Body of pancreas (tissue), 4 donors: ENCODE results near the gene POLR3C.

Experiments used
- POLR2A ChIP-seq, 3 donors: fragments of 450-650 bp; IDR thresholded peaks; one replicate each; pipeline ENCODE4 v1.6.1; 2016; ENCODE audit warnings: antibody characterized with exemption in 3 of 3, mild to moderate bottlenecking in 2 of 3
- TF ChIP-seq, protein P1 (sequence below), 7 experiments: fragments of 450-650 bp in 4 of 7; fragments of 200-600 bp in 3 of 7; sonication (generic) in 3 of 7; IDR thresholded peaks; one replicate each; pipeline ENCODE4 v1.5.1; 2016 to 2019; ENCODE audit warnings: antibody characterized with exemption in 7 of 7

DNA sequence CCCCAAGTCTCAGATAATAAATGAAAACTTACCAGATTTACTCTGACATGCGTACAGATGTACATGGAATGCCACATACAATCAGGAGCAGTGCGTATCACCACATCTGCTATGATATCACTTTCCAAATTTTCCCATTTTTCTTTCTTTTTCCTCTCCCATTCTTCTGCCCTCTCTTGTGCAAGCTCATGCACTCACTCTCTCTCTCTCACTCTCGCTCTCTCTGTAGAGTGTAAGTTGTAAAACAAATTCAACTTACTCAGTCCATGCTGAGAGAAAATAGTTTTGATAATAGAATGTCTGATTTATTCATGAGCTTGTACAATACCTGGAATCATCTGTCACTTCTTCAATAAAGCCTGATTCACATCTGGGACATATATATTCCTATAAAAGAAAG is 35.4 kb upstream of the POLR3C start:
- no peak for TF ChIP-seq POLR2A (IDR thresholded peaks at IDR 0.05)
- TF ChIP-seq, protein P1, sequence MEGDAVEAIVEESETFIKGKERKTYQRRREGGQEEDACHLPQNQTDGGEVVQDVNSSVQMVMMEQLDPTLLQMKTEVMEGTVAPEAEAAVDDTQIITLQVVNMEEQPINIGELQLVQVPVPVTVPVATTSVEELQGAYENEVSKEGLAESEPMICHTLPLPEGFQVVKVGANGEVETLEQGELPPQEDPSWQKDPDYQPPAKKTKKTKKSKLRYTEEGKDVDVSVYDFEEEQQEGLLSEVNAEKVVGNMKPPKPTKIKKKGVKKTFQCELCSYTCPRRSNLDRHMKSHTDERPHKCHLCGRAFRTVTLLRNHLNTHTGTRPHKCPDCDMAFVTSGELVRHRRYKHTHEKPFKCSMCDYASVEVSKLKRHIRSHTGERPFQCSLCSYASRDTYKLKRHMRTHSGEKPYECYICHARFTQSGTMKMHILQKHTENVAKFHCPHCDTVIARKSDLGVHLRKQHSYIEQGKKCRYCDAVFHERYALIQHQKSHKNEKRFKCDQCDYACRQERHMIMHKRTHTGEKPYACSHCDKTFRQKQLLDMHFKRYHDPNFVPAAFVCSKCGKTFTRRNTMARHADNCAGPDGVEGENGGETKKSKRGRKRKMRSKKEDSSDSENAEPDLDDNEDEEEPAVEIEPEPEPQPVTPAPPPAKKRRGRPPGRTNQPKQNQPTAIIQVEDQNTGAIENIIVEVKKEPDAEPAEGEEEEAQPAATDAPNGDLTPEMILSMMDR (IDR thresholded peaks at IDR 0.05), result no peak
